K562 (cell line): ENCODE results near the gene SHISAL1. TPM values are rescaled to one million over a fixed set of nuclear protein-coding genes. Genes with fewer than 3 reads are reported as not detected.

ENCODE experiments used
- ATAC-seq: fragments of 200-7000 bp; cut with Tn5 transposase; 3 replicates; pipeline ENCODE4 v1.9.1; 2020; ENCODE audit warnings: moderate library complexity
- BruUV-seq: library from RNA; stranded (reverse); fragments of 400-500 nt; replicated peaks from 2 replicates; lab custom pipeline; 2021; lab: Mats Ljungman, UMichigan
- CTCF ChIA-PET: fragments of 300-600 bp; formaldehyde crosslinking; extraction: SDS; loops from one replicate; lab custom pipeline; 2021; ENCODE audit warnings: low intra/inter-chr PET ratio; lab: Yijun Ruan, JAX
- POLR2A ChIA-PET: fragments of 300-600, 350-650 bp; sonication (Branson Sonifier 250); formaldehyde crosslinking; extraction: SDS; loops from one replicate; lab custom pipeline; 2021; ENCODE audit warnings: antibody characterized with exemption, inconsistent platforms; lab: Yijun Ruan, JAX
- DNase-seq, 4 experiments: peaks; one replicate each; pipeline versions ENCODE4 v3.0.0 to v3.0.0-alpha.2; 2011 to 2018; ENCODE audit warnings: low spot score in 3 of 4, mixed read lengths in 3 of 4; ENCODE audit errors: extremely low read depth in 1 of 4
- FAIRE-seq: peaks from 2 replicates; lab custom pipeline; 2011; peaks lifted over from hg19 to GRCh38; lab: Jason Lieb, UNC
- H2AFZ ChIP-seq: 2 replicates; pipeline ENCODE4 v1.6.0; 2011; ENCODE audit warnings: low read depth, low read length, control low read depth, inconsistent platforms
- H3K27ac ChIP-seq: fragments of 200-600 bp; 3 replicates; pipeline ENCODE4 v1.8.0; 2011; ENCODE audit warnings: low read depth, mild to moderate bottlenecking, control low read depth, inconsistent platforms, low read length, moderate library complexity, mixed read lengths; ENCODE audit errors: extremely low read depth
- H3K27me3 ChIP-seq, 2 experiments: fragments of 300-600 bp in 1 of 2; 2 replicates in 1 of 2; 3 replicates in 1 of 2; pipeline versions ENCODE4 v1.6.0 to v1.8.0; 2011; ENCODE audit warnings: inconsistent platforms in 2 of 2, low read length in 2 of 2, mild to moderate bottlenecking in 1 of 2, mixed read lengths in 1 of 2, moderate library complexity in 1 of 2; ENCODE audit not compliant: control insufficient read depth in 2 of 2, insufficient read depth in 2 of 2
- H3K36me3 ChIP-seq: fragments of 300-600 bp; 3 replicates; pipeline ENCODE4 v1.8.0; 2011; ENCODE audit warnings: mild to moderate bottlenecking, low read length, inconsistent platforms; ENCODE audit not compliant: control insufficient read depth, insufficient read depth
- H3K4me1 ChIP-seq, 2 experiments: fragments of 200-600 bp in 1 of 2; replicated peaks in 1 of 2; 2 replicates in 1 of 2; 3 replicates in 1 of 2; pipeline versions ENCODE4 v1.5.1 to v1.8.0; 2011; ENCODE audit warnings: inconsistent platforms in 2 of 2, low read length in 2 of 2, mild to moderate bottlenecking in 1 of 2, mixed read lengths in 1 of 2, moderate library complexity in 1 of 2; ENCODE audit not compliant: control insufficient read depth in 2 of 2, insufficient read depth in 2 of 2
- H3K4me2 ChIP-seq: 2 replicates; pipeline ENCODE4 v1.6.1; 2011; ENCODE audit warnings: low read length, control low read depth, inconsistent platforms, mixed read lengths; ENCODE audit not compliant: insufficient read depth
- H3K4me3 ChIP-seq: fragments of 200-600 bp; sonication (generic), shearing (Covaris generic); 2 replicates; pipeline ENCODE4 v1.5.1; 2016; ENCODE audit warnings: control low read depth, inconsistent platforms
- H3K79me2 ChIP-seq: fragments of 200-600 bp; 3 replicates; pipeline ENCODE4 v1.8.0; 2011; ENCODE audit warnings: low read length, inconsistent platforms; ENCODE audit not compliant: control insufficient read depth, insufficient read depth
- H3K9ac ChIP-seq, 2 experiments: 2 replicates each; pipeline versions ENCODE4 v1.6.0 to v1.6.1; 2011; ENCODE audit warnings: low read depth in 2 of 2, low read length in 2 of 2, control low read depth in 1 of 2, inconsistent platforms in 1 of 2, mild to moderate bottlenecking in 1 of 2, mixed read lengths in 1 of 2; ENCODE audit not compliant: insufficient read depth in 1 of 2
- H3K9me1 ChIP-seq: one replicate; pipeline ENCODE4 v1.6.0; 2011; ENCODE audit warnings: inconsistent platforms, mild to moderate bottlenecking, low read length, moderate library complexity; ENCODE audit not compliant: control insufficient read depth, insufficient read depth
- H3K9me3 ChIP-seq: replicated peaks from 2 replicates; pipeline ENCODE4 v1.5.1; 2011; ENCODE audit warnings: low read depth, low read length, inconsistent platforms; ENCODE audit not compliant: control insufficient read depth, insufficient read depth
- H4K20me1 ChIP-seq: replicated peaks from 2 replicates; pipeline ENCODE4 v1.6.1; 2011; ENCODE audit warnings: low read length, inconsistent platforms, mixed read lengths; ENCODE audit not compliant: control insufficient read depth, insufficient read depth
- BMI1 ChIP-seq: fragments of 150-350 bp; IDR thresholded peaks from 2 replicates; pipeline ENCODE4 v1.6.1; 2014; ENCODE audit warnings: low read length
- CUX1 ChIP-seq: fragments of 200-800 bp; sonication (Bioruptor generic); IDR thresholded peaks from 2 replicates; pipeline ENCODE4 v1.6.1; 2016; ENCODE audit warnings: missing genetic modification characterization, missing compliant biosample characterization
- NFIC ChIP-seq: fragments of 450-650 bp; IDR thresholded peaks from 2 replicates; pipeline ENCODE4 v1.6.1; 2017; ENCODE audit warnings: mild to moderate bottlenecking, inconsistent platforms
- WGBS: fragments of 100-300 bp; shearing (Covaris generic); methylation state at CpG from one replicate; pipeline ENCODE4 v1.1.6; 2016; ENCODE audit warnings: low coverage, mixed read lengths; ENCODE audit not compliant: insufficient coverage; ENCODE audit errors: missing lambda C conversion rate; 5-methylcytosine and 5-hydroxymethylcytosine counted together
- in situ Hi-C: fragments of 300-500 bp; cut with MboI; formaldehyde crosslinking; loops from 4 replicates; pipeline ENCODE4 v1.15.0; 2018; ENCODE audit warnings: inconsistent platforms, mixed read lengths
- intact Hi-C: fragments of 100-400 bp; cut with micrococcal nuclease; formaldehyde crosslinking; loops from 2 replicates; pipeline ENCODE4 v1.14.2; 2022
- polyA plus RNA-seq, 8 experiments: library from polyadenylated mRNA; depleted of rRNA in 4 of 8; stranded (reverse) in 5 of 8; unstranded in 3 of 8; fragments of >200 nt; fragmentation: Nextera tagmentation in 2 of 8; fragmentation: Illumina TruSeq in 1 of 8; extraction: Ambion mirVana in 2 of 8; extraction: Trizol in 1 of 8; gene quantifications; 2 replicates each; pipeline versions ENCODE4 v1.2.1 to v1.2.3, GENCODE V29; 2011 to 2014; ENCODE audit warnings: inconsistent platforms in 1 of 8, missing spikeins in 1 of 8
- total RNA-seq, 7 experiments: library from RNA; depleted of rRNA in 6 of 7; stranded (reverse); fragments of >200 nt in 6 of 7; fragmentation: Illumina TruSeq in 2 of 7; extraction: Trizol in 2 of 7; gene quantifications; 2 replicates each; pipeline versions ENCODE4 v1.2.1 to v1.2.3, GENCODE V29; 2011 to 2021; ENCODE audit warnings: low replicate concordance in 1 of 7

Gene SHISAL1
- total and polyA plus RNA-seq, 9 of the 15 experiments (the other 6 are each of a cell fraction or from before 2014, with no cell fraction given), result not detected

DNA sequence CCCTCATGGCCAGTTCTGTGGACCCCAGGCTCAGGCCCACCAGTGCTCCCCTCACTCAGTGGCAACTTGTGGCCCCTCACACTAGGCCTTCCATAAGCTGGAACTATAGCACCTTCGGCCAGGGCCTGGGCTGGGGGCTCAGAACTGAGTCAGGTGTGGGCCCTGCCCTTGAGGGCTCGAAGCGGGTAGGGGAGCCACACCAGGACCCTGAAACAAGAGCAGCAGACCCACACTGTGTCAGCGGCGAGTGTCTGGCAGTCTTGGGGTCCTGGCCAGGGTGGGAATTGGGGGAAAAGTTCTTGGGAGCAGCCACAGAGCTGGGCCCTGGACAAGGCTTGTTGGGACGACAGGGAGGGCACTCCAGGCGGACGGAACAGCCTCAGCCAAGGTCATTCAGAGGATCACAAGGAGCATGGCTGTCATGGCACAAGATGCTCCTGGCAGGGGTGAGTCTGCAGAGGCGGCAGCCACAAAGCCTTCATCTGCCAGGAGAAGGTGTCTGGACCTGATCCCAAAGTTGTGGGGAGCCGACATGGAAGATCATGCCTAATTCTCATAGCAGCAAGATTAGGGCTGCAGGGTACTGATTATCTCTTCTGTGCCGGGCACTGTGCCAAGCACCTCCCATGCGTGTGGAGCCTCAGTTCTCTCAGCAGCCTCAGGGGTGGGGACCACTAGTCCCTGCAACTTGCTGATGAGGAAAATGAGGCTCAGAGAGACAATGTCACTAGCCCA is 50.7 kb downstream of the SHISAL1 start:
- intact Hi-C loops, result no loop called here
- Histone ChIP-seq H3K9me1 (no peaks in the 10 kb centered on the region), H2AFZ (no peak overlapping the region), H3K4me3 (no peak overlapping the region), H3K4me1 (peaks cover 0 to 9% of the 10 kb centered on the region in 2 experiments; a peak in 2 of 5 replicates), H3K36me3 (no peaks in the 10 kb centered on the region), H4K20me1 (no peaks in the 10 kb centered on the region), H3K27ac (no peak overlapping the region), H3K79me2 (no peaks in the 10 kb centered on the region), H3K9me3 (no peaks in the 10 kb centered on the region), H3K27me3 (peaks cover 0 to 4% of the 10 kb centered on the region in 2 experiments; a peak in 1 of 5 replicates), H3K4me2 (no peak overlapping the region), H3K9ac (no peak overlapping the region)
- ChIA-PET CTCF (no interaction called here), POLR2A (interaction anchor here (1.0 kb wide), 1 partner anchor 16 kb away, joined by 4 read pairs; no protein-coding TSS in a partner anchor)
- ATAC-seq (no peak), DNase-seq (peak in 1 of 4 experiments; percentile 8), FAIRE-seq (no peak)
- 3% methylated on average over 10 of the region's 12 CpGs for WGBS
- TF ChIP-seq NFIC (peak; percentile 51), CUX1 (CRISPR knock-in tag) (no peak), BMI1 (no peak)
- BruUV-seq, result no TSS peak
- in situ Hi-C loops, result no loop called here
